ENCODE results near the gene CLMN. TPM values are rescaled to one million over a fixed set of nuclear protein-coding genes. Genes with fewer than 3 reads are reported as not detected.

The CLMN gene
- total and polyA plus RNA-seq, 2 donors (not counting 3 experiments of a cell fraction or from before 2014, with no cell fraction given), result 0.72 to 9.6 TPM

GRCh38 chr14:95140060-95140858, 179.4 kb downstream of the CLMN start:
- H4K20me1 ChIP-seq (replicated peaks; ENCODE audit: control insufficient read depth, extremely low read depth, insufficient read depth, low read length), result peaks cover 5% of the 10 kb centered on the region
- FAIRE-seq (no peak), DNase-seq (ENCODE audit: low read depth, low spot score) (no peak)
- H3K4me3 ChIP-seq (replicated peaks in 1 of 3; ENCODE audit: insufficient read depth in 1 of 3, low read depth in 1 of 3, low read length in 3 of 3), result no peak overlapping the region
- no peak overlapping the region for H3K4me2 ChIP-seq (ENCODE audit: insufficient read depth, low read length)
- no peak overlapping the region for H3K27ac ChIP-seq (ENCODE audit: insufficient read depth, low read depth, low read length)
- no peak overlapping the region for H3K9ac ChIP-seq (replicated peaks; ENCODE audit: extremely low read depth, insufficient read depth, low read length)
- H3K9me1 ChIP-seq (replicated peaks; ENCODE audit: control insufficient read depth, extremely low read depth, insufficient read depth, low read length), result no peaks in the 10 kb centered on the region
- H3K4me1 ChIP-seq (ENCODE audit: control insufficient read depth, extremely low read depth, insufficient read depth, low read length), result no peaks in the 10 kb centered on the region
- H2AFZ ChIP-seq (ENCODE audit: low read depth, low read length), result no peak overlapping the region
- CTCF ChIA-PET, result no interaction called here
- intact Hi-C loops (cut with micrococcal nuclease), result no loop called here
- TF ChIP-seq MAX (IDR thresholded peaks at IDR 0.05; ENCODE audit: insufficient read depth, insufficient read length) (no peak), POLR2AphosphoS5 (IDR thresholded peaks at IDR 0.05; ENCODE audit: insufficient read depth, low read depth, low read length) (no peak), GATA2 (IDR thresholded peaks at IDR 0.05; ENCODE audit: insufficient read depth, insufficient read length, low read depth, low read length) (no peak), MYC (IDR thresholded peaks at IDR 0.05; ENCODE audit: low read depth, low read length) (no peak), POLR2A (IDR thresholded peaks at IDR 0.05; ENCODE audit: low read depth, low read length) (no peak), JUN (IDR thresholded peaks at IDR 0.05; ENCODE audit: borderline replicate concordance, insufficient read depth, insufficient read length, low read depth) (no peak), CTCF (IDR thresholded peaks at IDR 0.05; ENCODE audit: extremely low read depth in 1 of 2, insufficient read depth in 1 of 2, low read depth in 1 of 2, low read length in 2 of 2) (no peak)
- peaks cover 90% of the 10 kb centered on the region for H3K79me2 ChIP-seq (ENCODE audit: control insufficient read depth, insufficient read depth, low read length)
- H3K36me3 ChIP-seq (ENCODE audit: control insufficient read depth in 2 of 2, extremely low read depth in 1 of 2, insufficient read depth in 2 of 2, low read length in 2 of 2), result no peaks in the 10 kb centered on the region
- BruUV-seq (replicated peaks), result no TSS peak
- no peaks in the 10 kb centered on the region for H3K9me3 ChIP-seq (replicated peaks; ENCODE audit: control insufficient read depth, insufficient read depth, low read length)
- no peaks in the 10 kb centered on the region for H3K27me3 ChIP-seq (ENCODE audit: control insufficient read depth in 2 of 2, insufficient read depth in 2 of 2, low read length in 2 of 2)
- POLR2A ChIA-PET, result no interaction called here
- dilution Hi-C loops (cut with MboI; ENCODE audit: extremely low pct_ligation_motif_present, low sequenced_read_pairs), result no loop called here
